GM18868 (cell line): Measurements from ENCODE around the gene SS18L1.

Experiments used
- ATAC-seq: cut with Tn5 transposase; IDR thresholded peaks from one replicate; pipeline ENCODE4 v1.9.1; 2021; ENCODE audit warnings: mild to moderate bottlenecking, moderate library complexity; ENCODE audit not compliant: unreplicated experiment

Gene SS18L1

DNA sequence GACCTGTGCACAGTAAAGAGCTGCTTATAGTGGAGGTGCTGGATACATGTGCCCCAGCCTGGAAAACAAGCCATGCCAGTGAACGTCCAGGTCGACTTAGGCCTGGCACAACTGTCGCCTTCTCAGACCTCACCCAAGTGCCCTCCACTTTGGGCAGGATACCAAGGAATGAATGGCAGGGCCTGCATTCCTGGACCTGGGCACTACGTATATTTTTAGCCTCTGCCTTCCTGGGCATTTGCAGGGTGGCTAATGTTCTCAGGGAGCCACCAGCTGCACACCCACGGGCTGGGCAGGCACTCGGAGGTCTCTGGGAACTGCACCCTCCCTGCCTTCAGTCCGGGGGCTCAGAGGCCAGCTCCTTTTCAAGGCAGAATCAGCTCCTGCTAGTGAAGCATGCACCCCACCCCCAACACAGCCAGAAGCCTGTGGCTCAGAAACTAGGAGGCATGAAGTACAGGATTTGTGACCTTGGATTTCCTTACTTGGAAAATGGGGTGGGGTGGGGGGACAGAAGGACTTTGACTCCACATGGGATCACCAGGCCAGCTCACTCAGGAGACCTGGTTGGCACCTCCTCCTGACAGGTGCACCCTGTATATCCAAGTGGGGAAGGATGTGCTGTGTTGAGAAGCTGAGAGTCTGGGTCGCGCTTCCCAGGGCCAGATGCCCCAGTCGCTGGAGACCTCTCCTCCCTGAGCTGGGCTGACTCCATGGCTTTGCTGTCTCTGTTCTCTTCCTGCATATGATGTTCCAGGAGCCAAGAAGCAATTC lies 23.8 kb upstream of the SS18L1 start:
- ATAC-seq, result no peak

DNA sequence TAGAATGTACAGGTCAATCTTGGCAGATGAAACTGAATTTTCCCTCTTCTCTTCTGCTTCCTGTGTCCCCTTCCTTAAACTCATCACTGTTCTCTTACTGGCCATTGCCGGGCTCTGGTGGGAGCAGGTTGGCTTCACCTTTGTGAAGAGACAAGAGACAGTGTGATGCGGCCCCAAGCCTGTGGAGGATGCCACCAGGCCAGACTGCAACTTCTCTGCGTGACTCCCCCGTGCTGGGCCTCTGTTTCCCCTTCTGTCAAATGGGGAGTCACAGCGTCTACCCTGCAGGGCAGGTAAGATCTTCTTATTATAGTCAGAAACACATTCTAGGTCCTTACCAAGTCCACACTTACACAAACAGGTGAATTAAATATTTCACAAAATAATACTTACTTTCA lies 23.2 kb upstream of the SS18L1 start:
- ATAC-seq, result no peak

DNA sequence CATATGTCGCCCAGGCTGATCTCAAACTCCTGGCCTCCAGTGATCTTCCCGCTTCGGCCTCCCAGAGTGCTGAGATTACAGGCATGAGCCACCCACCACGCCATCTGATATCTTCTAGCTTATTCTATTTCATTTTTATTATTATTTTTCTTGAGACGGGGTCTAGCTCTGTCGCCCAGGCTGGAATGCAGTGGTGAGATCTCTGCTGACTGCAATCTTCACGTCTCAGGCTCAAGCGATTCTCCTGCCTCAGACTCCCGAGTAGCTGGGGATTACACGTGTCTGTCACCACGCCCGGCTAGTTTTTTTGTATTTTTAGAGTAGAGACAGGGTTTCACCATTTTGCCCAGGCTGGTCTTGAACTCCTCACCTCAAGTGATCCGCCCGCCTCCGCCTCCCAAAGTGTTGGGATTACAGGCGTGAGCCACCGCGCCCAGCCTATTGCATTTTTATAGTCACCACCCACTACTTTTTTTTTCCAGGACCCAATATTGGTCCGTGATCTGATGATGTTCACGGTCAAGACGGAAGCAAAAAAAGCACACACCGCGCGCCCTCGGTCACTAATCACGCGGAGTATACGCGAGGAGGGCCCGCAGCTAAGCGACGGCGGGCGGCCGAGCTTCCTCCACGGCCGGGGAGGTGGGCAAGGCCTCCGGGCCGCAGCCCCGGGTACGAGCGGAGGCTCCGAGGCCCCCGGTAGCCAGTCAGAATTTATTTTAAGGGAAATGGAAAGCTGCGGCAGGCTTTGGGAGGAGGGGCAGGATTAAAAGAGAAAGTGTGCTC lies 22.4 kb upstream of the SS18L1 start:
- ATAC-seq, result peak; percentile 3

DNA sequence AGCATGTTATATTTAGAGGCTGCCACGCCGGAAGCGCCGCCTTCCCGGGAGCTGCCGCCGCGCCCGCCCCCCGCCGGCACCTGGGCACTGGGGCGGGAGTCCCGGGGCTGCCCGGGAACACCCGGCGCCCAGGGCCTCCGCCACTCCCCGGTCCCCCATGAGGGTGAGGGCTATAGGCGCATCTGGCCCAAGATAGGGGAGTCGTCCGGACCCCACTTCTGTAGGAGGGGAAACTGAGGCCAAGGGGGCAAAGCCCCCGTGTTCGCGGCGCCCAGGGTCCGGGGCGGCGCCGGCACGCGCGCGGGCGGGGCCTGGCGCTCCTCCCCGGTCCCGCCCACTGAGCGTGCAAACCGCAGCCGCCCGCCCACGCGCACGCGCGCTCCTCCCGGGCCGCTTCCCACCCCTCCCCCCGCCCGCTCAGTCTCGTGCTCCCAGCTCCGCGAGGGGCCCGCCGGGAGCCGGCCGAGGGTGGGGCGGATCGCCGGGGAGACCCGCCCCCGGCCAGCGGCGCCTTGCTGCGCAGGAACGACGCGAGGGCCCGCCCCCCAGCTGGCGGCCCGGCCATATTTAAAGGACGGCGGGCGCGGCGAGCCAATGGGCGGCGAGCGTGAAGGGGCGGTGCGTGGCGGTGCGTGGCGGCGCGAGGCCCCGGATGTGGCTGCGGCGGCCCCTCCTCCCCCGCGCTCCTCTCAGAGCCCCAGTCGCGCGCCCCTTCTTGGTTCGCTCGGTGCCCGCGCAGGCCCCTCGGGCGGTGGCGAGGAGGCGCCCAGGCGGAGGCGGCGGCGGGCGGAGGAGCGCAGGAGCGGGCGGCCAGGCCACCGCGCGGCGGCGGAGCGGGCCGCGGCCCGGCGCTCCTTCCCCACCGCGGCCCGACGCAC lies 21.6 kb upstream of the SS18L1 start, which contains the start of gene LSM14B:
Gene LSM14B, plus strand, starts transcription at position 700 of the 878 bp plus-strand sequence. CDS start 192 bp downstream, outside the sequence.
- ATAC-seq, result peak; percentile 78

DNA sequence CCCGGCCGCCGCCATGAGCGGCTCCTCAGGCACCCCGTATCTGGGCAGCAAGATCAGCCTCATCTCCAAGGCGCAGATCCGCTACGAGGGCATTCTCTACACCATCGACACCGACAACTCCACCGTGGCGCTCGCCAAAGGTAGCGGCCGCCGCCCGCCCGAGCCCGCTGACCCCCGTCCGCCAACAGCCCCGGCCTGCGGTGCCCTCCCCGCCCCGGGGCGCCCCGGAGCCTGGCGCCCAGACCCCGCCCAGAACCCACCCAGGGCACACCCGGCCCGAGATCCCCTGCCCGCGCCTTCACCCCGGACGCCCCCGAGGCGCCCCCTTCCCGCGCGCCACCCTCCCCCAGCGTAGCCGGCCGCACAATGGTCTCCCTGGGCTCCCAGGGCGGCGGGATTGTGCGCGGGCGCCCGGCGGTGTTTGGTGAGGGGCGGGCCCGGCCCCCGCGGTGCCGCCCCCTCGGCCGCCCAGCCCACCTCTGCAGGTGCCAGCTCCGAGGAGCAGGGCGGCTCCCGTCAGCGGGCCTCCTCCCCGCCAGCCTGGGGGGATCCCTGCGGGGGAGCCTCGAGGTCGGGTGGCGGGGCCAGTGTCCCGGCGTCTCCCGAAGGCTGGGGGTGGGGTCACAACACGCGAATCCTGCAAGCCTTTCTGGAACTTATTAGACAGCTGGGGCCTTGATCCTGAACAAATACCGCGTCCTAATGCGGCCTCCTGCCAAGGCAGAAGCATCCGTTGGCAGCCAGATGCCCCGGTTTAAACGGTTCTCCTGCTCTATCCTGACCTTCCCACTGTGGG lies 20.7 kb upstream of the SS18L1 start:
- ATAC-seq, result peak; percentile 28

DNA sequence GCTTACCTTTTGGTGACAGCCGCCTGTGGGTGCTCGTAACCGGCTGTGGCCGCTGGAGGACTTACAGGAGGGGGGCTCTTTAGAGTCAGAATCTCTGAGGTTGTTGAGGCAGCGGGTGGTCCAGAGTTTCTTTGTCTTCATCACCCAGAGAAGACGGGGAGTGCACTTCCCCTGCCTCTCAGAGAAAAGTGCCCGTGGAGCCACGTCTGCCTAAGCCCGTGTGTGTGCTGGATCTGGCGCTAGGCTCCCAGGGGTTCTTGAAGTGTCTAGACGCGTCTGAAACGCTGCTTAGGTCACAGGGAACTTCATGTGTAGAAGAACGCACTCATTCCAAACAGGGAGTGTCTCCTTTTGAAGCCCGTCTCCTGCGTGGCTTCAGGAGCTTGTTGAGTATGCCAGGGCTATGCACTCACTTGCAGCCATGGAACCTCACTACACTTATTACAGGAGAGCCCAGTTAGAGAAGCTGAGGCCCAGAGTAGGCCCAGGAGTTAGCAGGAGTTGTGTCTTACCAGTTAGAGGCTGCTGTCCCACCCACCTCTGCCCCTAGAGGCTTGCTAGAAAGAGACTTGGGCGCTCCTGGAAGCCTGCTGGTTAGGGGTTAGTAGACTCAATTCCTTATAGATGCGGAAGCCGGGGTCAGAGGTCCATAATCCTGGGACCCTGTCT lies 20.0 kb upstream of the SS18L1 start:
- no peak for ATAC-seq

DNA sequence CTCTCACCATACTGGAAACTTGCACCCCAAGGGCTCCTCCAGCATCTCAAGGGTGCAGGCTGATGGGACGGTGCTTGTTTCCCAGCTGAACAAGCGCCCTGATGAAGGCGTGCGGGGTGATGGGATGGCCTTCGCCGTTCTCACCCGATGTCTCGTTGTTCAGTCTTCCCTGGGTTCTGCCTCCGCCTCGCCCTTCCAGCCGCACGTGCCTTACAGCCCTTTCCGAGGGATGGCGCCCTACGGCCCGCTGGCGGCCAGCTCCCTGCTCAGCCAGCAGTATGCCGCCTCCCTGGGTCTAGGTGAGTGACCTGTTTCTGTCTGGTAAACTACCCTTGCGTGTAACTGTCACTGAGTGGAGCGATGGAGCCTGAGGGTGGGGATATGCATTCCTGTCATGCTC lies 17.4 kb upstream of the SS18L1 start:
- no peak for ATAC-seq

DNA sequence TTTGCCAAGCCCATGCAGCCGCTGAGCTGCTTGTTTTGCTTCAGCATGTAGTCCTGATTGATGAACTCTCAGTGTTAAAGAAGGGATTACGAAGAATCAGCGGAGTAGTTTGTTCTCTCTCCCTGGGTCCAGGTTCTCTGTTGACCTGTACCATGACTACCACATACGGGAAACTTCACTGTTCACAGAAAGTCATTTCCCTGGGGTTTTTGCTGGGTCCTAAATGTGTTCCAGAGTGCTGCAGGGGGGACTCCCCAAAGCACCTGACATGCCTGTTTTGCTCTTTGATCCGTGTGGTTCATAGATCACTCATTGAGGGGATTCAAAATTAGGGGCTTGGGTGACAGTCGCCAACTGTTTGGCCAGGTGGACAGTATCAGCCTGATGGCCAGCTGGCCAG lies 15.8 kb upstream of the SS18L1 start:
- peak; percentile 54 for ATAC-seq

DNA sequence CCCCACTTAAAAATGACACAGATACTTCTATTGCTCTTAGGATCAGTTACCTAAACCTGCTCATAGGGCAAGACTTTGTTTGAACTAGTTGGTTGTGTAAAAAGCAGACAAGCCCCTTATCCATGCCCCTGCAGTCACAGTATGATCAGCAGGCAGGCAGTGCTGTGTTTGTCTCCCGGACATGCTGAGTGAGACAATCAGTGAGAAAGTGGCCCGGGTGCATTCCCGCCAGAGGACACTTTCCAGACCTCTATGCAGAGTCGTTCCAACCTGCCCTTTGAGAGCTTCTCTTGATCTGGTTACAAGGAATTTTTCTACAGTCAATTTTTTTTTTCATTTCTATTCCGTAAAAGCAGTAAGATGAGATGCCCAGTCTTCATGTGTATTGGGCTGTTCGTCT lies 15.1 kb upstream of the SS18L1 start:
- ATAC-seq, result no peak

DNA sequence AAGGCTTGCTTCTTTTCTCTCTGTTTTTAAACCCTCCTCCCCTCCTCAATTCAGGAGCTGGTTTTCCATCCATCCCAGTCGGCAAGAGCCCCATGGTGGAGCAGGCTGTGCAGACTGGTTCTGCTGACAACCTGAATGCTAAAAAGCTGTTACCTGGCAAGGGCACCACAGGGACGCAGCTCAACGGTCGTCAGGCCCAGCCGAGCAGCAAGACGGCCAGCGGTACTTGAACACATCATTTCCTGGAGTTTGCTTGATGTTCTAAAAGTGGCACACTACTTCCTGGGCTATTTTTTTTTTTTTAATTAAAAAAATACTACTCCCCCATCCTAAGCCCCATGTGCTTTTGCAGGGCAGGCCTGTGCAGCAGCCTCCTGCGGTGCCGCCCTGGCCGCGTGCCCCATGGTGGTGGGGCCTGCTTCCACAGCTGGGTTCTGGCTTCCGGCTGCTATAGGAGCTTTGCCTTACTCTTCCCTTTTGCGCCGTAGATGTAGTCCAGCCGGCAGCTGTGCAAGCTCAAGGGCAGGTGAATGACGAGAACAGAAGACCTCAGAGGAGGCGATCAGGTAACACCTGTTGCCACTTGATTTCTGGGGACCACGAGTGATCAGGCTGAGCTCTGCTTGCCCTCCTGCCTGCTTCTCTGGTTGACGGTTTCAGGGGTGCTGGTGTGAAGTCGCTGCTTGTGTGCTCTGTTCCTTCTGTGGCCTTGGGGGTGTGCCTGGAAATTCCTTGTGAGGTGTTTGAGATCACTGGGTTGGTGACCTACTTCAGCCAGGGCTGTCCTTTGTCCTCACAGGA lies 13.6 kb upstream of the SS18L1 start:
- no peak for ATAC-seq

DNA sequence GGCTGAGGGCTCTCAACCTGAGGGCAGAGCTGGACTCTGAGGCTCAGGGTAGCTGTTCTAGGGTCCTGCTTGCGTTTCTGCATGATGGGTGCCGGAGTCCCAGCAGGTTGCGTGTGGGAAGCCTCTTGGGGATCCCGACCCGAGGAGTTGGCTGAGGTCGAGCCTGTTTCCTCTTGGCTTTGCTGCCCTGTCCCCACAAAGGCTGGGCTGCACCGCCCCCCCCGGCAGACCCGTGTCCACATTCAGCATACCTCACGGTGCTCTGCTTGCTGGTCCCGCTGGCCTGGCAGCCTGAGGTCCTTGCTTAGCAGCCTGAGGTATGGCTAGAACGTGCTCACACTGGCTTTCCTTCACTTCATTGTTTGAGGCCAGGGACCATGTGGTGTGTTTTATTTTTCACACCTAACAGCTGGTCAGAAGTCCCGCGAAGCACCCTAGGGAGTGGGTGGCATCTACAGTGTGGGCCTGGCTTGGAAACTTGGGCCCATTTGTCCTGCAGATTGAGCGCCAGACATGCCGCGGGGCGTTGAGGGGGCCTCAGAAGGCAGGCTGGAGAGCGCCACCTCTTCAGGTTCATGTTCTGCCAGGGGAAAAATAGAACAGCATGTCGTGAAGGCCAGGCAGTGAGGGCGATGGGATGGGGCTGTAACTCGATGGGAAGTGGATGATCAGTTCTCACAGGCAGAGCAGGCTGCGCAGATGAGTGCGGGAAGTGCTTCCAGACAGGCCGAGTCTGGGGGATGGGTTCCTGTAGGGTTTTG lies 11.8 kb upstream of the SS18L1 start:
- ATAC-seq, result no peak

DNA sequence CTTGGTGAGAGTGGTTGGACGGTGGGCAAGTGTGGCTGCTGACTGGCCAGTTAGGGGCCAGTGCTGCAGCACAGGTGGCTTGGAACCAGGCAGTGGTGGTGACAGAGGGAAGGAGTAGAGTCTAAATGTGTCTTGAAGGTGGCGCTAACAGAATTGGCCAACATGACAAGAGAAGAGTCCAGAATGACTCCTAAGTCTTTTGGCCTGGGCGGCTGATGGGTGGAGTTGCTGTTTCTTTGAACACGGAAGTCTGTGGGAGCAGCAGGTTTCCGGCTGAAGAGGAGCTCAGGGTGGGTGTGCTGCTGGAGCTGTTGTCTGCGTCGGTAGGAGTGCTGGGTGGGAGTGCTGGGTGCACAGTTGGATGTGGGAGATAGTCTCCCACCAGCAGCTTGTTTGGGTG lies 11.1 kb upstream of the SS18L1 start:
- no peak for ATAC-seq

DNA sequence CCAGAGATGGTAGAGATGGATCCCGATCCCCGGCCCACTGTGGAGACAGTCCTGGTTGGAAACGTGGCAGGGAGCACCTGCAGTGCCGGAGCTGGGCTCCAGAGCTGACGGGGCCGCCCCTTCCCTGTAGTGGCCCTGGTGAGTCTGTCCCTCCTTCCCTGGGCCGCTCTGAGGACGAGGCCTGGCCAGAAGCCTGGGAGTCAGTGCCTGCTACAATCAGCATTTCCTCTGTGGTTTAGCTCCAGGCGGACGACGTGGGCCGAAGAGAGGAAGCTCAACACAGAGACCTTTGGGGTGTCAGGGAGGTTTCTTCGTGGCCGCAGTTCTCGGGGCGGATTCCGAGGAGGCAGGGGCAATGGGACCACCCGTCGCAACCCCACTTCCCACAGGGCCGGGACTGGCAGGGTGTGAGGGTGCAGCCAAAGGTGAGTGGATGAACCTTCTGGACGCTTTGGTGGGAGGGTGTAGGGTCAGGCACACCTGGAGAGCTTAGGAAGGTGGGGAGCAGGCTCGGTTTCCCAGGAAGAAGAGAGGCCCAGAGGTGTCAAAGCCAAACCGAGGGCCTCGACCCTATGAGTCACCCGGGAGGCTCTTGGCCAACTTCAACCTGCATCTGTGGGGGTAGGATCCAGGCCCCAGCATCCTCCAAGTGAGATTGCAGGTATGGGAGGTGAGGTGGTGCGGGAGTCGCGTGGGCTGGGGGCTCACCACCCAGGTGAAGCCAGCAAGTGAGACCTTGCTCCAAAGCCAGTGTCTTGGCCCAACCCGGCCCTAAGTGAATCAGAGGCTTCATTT lies 10.3 kb upstream of the SS18L1 start:
- no peak for ATAC-seq

DNA sequence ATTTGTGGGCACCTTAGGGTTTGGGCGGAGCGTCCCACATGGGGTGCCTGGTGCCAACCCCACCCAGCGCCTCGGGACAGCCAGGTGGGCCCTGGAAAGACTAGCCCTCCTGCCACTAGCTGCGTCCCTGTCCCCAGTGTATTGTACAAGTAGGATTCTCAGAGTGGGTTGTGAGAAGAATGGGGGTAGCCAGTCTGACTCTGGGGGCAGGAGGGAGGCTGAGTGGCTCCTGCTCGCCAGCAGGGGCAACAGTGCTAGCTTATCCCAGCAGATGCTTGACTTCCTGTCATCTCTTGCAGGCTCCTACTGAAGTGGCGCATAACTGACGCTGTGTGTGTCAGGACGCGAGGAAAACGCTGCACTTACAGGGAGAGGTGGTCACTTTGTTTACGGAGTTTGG lies 9.7 kb upstream of the SS18L1 start:
- ATAC-seq, result no peak

DNA sequence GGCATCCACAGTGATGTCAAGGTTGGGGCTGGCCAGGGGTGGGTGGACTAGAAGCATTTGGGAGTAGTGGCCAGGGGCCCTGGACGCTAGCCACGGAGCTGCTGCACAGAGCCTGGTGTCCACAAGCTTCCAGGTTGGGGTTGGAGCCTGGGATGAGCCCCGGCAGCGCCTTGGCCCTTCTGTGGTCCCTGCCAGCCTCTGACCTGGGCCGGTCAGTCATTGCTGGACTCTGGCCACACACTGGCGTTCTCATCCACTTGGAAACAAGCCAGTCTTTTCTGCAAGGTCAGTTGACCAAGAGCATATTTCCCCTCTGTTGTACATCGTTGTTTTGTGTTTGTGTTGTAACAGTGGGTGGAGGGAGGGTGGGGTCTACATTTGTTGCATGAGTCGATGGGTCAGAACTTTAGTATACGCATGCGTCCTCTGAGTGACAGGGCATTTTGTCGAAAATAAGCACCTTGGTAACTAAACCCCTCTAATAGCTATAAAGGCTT lies 8.8 kb upstream of the SS18L1 start:
- no peak for ATAC-seq

DNA sequence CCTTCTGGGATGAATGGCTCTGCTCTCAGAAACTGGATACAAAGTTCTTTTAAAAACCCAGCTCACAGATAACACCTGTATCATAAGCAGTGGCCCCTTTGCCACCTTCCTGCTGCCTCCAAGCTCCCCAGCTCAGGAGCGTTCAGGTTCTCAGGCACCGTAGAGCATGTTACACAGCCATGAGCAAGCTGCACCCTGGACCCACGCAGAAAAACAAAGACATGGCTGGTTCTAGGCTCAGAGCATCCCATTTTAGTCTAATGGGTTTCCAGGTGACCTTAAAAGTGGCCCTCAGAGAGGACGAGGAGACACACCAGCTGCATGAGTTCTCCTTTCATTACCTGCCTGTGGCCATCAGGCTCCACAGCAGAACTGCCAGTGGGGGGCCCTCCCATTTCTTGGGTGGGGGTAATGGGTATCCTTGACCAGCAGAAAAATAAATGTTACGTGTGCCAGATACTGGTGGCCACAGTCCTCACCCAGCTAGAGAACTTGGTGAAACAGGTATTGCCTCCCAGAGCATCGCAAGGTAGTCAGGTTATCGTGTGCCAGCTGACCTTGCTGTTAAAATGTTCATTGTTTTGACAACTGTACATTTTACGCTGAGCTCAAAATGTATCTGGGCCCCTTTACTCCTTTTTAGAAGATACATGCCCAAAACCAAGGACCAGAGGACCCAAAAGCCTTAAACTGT lies 7.8 kb upstream of the SS18L1 start:
- ATAC-seq, result no peak
